ENCODE results near the gene PCMTD2. TPM values are rescaled to one million over a fixed set of nuclear protein-coding genes. Genes with fewer than 3 reads are reported as not detected.

The PCMTD2 gene
- total and polyA plus RNA-seq, 2 experiments from 2014 or later = 33.8 to 76.1 TPM

DNA sequence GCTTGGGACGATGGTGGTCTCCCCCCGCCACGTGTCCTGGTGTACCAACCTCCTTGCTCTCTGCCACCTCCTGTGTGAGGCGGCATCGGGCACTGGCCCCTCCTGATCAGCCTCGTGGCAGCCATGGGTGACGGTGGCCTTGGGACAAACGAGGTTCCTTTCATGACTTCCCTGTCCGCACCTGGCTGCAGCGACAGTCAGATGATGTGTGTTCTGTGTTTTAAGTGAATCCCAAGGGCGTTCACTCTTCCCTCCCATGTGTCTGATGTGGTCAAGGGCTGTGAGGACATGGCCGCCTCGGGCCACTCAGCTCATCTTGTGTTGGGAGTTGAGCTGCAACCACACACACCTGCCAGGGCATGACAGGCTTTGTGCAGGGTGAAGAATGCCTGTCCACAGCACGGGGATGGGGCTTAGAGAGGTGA lies 30.4 kb upstream of the PCMTD2 start:
- peaks cover 8% of the 10 kb centered on the region for H3K27me3 Mint-ChIP-seq (ENCODE audit: insufficient read depth, low read depth, poor library complexity)
- H3K36me3 Mint-ChIP-seq (ENCODE audit: low read depth) = no peaks in the 10 kb centered on the region

More for the DNA sequence above, 30.4 kb upstream of the PCMTD2 start:
- Mint-ChIP-seq H3K4me1 (peaks cover 23% of the 10 kb centered on the region), H3K27ac (no peak overlapping the region), H3K4me3 (no peak overlapping the region), H3K9me3 (no peaks in the 10 kb centered on the region)
- H3K9me2 ChIP-seq (ENCODE audit: insufficient read depth) = no peaks in the 10 kb centered on the region
- TF ChIP-seq ZNF114 (CRISPR knock-in tag; IDR thresholded peaks at IDR 0.05) (no peak), POLR2AphosphoS5 (IDR thresholded peaks at IDR 0.05; ENCODE audit: low read depth) (no peak), EZH2 (IDR thresholded peaks at IDR 0.05; ENCODE audit: low read depth, unreplicated experiment) (no peak), CREB1 (CRISPR knock-in tag; IDR thresholded peaks at IDR 0.05; ENCODE audit: low read depth) (no peak), ZNF331 (CRISPR knock-in tag; IDR thresholded peaks at IDR 0.05; ENCODE audit: low read depth) (no peak), JUNB (IDR thresholded peaks at IDR 0.05; ENCODE audit: unreplicated experiment) (no peak), STAT1 (IDR thresholded peaks at IDR 0.05; ENCODE audit: unreplicated experiment) (no peak), EZH2phosphoT487 (IDR thresholded peaks at IDR 0.05; ENCODE audit: unreplicated experiment) (no peak)
- TF ChIP-seq, protein P1, sequence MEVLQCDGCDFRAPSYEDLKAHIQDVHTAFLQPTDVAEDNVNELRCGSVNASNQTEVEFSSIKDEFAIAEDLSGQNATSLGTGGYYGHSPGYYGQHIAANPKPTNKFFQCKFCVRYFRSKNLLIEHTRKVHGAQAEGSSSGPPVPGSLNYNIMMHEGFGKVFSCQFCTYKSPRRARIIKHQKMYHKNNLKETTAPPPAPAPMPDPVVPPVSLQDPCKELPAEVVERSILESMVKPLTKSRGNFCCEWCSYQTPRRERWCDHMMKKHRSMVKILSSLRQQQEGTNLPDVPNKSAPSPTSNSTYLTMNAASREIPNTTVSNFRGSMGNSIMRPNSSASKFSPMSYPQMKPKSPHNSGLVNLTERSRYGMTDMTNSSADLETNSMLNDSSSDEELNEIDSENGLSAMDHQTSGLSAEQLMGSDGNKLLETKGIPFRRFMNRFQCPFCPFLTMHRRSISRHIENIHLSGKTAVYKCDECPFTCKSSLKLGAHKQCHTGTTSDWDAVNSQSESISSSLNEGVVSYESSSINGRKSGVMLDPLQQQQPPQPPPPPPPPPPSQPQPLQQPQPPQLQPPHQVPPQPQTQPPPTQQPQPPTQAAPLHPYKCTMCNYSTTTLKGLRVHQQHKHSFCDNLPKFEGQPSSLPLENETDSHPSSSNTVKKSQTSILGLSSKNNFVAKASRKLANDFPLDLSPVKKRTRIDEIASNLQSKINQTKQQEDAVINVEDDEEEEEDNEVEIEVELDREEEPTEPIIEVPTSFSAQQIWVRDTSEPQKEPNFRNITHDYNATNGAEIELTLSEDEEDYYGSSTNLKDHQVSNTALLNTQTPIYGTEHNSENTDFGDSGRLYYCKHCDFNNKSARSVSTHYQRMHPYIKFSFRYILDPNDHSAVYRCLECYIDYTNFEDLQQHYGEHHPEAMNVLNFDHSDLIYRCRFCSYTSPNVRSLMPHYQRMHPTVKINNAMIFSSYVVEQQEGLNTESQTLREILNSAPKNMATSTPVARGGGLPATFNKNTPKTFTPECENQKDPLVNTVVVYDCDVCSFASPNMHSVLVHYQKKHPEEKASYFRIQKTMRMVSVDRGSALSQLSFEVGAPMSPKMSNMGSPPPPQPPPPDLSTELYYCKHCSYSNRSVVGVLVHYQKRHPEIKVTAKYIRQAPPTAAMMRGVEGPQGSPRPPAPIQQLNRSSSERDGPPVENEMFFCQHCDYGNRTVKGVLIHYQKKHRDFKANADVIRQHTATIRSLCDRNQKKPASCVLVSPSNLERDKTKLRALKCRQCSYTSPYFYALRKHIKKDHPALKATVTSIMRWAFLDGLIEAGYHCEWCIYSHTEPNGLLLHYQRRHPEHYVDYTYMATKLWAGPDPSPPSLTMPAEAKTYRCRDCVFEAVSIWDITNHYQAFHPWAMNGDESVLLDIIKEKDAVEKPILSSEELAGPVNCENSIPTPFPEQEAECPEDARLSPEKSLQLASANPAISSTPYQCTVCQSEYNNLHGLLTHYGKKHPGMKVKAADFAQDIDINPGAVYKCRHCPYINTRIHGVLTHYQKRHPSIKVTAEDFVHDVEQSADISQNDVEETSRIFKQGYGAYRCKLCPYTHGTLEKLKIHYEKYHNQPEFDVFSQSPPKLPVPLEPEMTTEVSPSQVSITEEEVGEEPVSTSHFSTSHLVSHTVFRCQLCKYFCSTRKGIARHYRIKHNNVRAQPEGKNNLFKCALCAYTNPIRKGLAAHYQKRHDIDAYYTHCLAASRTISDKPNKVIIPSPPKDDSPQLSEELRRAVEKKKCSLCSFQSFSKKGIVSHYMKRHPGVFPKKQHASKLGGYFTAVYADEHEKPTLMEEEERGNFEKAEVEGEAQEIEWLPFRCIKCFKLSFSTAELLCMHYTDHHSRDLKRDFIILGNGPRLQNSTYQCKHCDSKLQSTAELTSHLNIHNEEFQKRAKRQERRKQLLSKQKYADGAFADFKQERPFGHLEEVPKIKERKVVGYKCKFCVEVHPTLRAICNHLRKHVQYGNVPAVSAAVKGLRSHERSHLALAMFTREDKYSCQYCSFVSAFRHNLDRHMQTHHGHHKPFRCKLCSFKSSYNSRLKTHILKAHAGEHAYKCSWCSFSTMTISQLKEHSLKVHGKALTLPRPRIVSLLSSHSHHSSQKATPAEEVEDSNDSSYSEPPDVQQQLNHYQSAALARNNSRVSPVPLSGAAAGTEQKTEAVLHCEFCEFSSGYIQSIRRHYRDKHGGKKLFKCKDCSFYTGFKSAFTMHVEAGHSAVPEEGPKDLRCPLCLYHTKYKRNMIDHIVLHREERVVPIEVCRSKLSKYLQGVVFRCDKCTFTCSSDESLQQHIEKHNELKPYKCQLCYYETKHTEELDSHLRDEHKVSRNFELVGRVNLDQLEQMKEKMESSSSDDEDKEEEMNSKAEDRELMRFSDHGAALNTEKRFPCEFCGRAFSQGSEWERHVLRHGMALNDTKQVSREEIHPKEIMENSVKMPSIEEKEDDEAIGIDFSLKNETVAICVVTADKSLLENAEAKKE (CRISPR knock-in tag; IDR thresholded peaks at IDR 0.05) = no peak
- TF ChIP-seq, protein P2, sequence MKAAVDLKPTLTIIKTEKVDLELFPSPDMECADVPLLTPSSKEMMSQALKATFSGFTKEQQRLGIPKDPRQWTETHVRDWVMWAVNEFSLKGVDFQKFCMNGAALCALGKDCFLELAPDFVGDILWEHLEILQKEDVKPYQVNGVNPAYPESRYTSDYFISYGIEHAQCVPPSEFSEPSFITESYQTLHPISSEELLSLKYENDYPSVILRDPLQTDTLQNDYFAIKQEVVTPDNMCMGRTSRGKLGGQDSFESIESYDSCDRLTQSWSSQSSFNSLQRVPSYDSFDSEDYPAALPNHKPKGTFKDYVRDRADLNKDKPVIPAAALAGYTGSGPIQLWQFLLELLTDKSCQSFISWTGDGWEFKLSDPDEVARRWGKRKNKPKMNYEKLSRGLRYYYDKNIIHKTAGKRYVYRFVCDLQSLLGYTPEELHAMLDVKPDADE (IDR thresholded peaks at IDR 0.05) = no peak
- TF ChIP-seq, protein P3, sequence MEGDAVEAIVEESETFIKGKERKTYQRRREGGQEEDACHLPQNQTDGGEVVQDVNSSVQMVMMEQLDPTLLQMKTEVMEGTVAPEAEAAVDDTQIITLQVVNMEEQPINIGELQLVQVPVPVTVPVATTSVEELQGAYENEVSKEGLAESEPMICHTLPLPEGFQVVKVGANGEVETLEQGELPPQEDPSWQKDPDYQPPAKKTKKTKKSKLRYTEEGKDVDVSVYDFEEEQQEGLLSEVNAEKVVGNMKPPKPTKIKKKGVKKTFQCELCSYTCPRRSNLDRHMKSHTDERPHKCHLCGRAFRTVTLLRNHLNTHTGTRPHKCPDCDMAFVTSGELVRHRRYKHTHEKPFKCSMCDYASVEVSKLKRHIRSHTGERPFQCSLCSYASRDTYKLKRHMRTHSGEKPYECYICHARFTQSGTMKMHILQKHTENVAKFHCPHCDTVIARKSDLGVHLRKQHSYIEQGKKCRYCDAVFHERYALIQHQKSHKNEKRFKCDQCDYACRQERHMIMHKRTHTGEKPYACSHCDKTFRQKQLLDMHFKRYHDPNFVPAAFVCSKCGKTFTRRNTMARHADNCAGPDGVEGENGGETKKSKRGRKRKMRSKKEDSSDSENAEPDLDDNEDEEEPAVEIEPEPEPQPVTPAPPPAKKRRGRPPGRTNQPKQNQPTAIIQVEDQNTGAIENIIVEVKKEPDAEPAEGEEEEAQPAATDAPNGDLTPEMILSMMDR (conservative IDR thresholded peaks at IDR 0.05; ENCODE audit: low read depth in 2 of 2) = no peak
- TF ChIP-seq, protein P4, sequence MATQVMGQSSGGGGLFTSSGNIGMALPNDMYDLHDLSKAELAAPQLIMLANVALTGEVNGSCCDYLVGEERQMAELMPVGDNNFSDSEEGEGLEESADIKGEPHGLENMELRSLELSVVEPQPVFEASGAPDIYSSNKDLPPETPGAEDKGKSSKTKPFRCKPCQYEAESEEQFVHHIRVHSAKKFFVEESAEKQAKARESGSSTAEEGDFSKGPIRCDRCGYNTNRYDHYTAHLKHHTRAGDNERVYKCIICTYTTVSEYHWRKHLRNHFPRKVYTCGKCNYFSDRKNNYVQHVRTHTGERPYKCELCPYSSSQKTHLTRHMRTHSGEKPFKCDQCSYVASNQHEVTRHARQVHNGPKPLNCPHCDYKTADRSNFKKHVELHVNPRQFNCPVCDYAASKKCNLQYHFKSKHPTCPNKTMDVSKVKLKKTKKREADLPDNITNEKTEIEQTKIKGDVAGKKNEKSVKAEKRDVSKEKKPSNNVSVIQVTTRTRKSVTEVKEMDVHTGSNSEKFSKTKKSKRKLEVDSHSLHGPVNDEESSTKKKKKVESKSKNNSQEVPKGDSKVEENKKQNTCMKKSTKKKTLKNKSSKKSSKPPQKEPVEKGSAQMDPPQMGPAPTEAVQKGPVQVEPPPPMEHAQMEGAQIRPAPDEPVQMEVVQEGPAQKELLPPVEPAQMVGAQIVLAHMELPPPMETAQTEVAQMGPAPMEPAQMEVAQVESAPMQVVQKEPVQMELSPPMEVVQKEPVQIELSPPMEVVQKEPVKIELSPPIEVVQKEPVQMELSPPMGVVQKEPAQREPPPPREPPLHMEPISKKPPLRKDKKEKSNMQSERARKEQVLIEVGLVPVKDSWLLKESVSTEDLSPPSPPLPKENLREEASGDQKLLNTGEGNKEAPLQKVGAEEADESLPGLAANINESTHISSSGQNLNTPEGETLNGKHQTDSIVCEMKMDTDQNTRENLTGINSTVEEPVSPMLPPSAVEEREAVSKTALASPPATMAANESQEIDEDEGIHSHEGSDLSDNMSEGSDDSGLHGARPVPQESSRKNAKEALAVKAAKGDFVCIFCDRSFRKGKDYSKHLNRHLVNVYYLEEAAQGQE (IDR thresholded peaks at IDR 0.05; ENCODE audit: unreplicated experiment) = no peak
- no peak overlapping the region for H3K27ac ChIP-seq (ENCODE audit: low read depth)
- no peaks in the 10 kb centered on the region for H3K79me2 ChIP-seq (replicated peaks; ENCODE audit: insufficient read depth)
- no peaks in the 10 kb centered on the region for H3F3A ChIP-seq (replicated peaks; ENCODE audit: low read depth)
- no peak overlapping the region for H3K4me2 ChIP-seq
- H3K27me3 ChIP-seq (ENCODE audit: insufficient read depth) = no peaks in the 10 kb centered on the region
- no peaks in the 10 kb centered on the region for H4K20me1 ChIP-seq (replicated peaks; ENCODE audit: insufficient read depth)
- DNase-seq (ENCODE audit: low spot score) = no peak
- no peak overlapping the region for H3K4me3 ChIP-seq
- no peak for ATAC-seq
- no peak overlapping the region for H2AFZ ChIP-seq
- H3K36me3 ChIP-seq (ENCODE audit: insufficient read depth) = no peaks in the 10 kb centered on the region
- H3K4me1 ChIP-seq (ENCODE audit: insufficient read depth) = peaks cover 10% of the 10 kb centered on the region
